Suppressor macrophage (primary cell): ENCODE results near the gene STIMATE.
A peak's percentile ranks its signal among the peaks of the same experiment; 100 is the strongest.

Experiments
- DNase-seq, 4 experiments: peaks; one replicate each; pipeline ENCODE4 v3.0.0-alpha.2; 2020 to 2022

STIMATE gene

DNA sequence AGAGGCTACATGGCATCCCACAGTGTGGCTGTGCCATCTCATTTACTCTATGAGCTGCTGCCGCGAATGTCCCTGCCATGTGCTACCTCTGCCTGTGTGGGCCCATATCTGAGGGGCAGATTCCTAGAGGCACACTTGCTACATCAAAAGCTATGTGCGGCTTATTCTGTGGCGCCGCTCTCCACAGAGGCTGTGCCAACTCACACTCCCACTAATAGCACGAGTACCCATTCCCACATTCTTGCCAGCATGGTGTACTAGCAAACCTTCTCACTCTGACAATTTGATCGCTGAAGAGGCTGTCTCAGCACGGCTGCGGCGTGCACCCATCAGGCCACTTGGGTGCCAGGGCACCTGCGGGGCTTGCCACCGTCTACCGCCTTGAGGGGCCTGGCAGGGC, 31.4 kb downstream of the STIMATE start:
- no peak for DNase-seq

DNA sequence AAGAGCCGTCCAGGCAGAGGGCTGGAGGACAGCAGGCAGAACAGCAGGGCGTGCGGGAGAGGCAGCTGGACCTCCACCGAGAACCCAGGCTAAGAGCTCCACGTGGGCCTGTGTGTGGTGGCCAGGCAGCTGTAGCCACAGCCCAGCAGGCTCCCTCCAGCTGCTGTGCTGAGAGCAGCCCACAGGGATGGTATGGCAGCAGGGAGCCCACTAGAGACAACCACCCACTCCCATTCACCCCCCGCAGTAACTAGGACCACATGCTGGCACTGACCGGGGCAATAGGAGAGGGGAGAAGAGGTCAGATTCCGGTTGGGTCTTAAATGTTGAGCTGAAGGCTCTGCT, 37.0 kb downstream of the STIMATE start:
- DNase-seq = no peak

DNA sequence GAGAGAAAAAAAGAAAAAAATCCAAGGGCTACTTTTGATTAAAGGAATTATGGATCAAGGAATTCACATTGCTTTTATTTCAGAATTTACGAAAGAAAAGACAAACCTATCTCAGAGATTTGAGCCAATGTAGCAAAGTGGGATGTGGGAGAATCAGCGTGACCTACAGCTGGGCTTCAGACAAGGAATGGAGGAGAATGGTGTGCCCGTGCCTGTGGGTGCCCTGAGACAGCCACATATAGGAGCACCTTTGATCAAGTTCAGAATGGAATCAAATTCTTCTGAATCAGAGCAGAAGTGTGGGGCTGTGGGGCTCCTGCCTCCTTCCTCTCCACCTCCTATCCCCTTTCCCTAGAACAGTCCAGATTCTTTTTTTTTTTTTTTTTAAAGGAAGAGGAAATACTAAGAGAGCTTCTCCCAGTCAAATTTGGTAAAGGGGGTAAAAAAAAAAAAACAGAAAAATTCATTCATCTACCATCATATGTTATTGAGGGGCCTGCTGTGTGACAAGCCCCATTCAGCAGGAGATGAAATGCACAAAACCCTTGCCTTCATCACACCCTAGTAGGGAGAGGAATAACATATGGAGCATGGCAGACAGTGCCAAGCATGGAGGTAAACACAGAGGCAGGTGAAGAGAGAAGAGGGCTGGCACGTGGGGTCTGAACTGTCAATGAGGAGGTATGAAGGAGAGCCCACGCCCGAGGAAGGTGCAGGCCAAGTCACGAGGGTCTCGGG, 37.5 kb downstream of the STIMATE start:
- DNase-seq = no peak

DNA sequence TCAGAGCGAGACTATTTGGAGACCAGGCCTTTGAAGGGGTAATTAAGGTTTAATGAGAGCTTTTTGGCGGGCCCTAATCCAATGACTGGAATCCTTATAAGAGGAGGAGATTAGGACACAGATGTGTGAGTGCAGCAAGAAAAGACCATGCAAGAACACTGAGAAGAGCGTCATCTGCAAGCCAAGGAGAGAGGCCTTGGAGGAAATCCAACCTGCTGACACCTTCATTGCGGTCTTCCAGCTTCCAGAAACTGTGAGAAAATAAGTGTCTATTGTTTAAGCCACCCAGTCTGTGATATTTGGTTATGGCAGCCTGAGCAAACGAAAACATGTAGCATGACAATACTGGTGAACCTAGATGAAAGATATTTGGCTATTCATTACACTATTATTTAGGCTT, 39.5 kb downstream of the STIMATE start:
- DNase-seq = no peak

- no peak for DNase-seq
Measured at GRCh38 chr3:52857133-52857532, 40.2 kb downstream of the STIMATE start.

GRCh38 chr3:52856666-52857065, 40.7 kb downstream of the STIMATE start:
- DNase-seq = no peak

DNA sequence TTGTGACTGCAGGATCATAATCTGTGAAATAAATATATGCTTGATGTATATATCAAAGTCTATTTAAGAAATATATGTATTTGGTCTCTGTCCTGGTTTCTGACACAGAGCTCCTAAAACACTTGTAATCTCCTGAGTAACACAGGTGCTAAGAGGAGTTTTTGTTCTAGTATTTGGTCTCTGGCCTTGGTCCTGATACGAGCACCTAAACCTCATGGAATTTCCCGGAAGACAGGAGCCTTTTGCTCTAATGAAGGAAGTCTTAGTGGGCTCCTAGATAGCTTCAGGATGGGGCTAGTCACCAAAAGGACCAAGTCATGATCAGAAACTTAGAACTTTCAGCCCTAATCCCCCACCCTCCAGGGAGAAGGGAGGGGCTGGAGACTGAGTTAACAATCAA, 43.3 kb downstream of the STIMATE start:
- no peak for DNase-seq

DNA sequence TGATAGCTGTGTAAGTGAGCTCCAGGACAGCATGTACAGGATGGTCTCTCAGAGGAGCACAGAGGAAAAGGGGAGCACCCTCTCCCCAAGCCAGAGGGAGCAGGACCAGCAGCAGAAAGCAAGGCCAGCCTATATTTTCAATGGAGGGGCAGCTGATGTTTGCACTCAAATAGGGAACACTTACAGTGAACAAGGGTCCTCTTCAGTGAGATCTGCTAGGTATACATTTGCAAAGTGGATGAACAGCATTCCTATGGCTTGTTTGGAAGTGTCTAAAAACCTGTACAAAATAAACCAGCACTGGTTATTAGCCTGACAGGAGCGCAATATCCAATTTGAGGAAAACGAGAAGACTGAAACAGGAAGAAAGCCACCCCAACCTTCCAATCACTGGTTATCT, 44.9 kb downstream of the STIMATE start:
- DNase-seq = no peak

GRCh38 chr3:52851348-52851747, 46.0 kb downstream of the STIMATE start:
- DNase-seq = peak; percentile 32 to 53 (median 48)

- DNase-seq = no peak
Measured at GRCh38 chr3:52849656-52850055, 47.7 kb downstream of the STIMATE start.

DNA sequence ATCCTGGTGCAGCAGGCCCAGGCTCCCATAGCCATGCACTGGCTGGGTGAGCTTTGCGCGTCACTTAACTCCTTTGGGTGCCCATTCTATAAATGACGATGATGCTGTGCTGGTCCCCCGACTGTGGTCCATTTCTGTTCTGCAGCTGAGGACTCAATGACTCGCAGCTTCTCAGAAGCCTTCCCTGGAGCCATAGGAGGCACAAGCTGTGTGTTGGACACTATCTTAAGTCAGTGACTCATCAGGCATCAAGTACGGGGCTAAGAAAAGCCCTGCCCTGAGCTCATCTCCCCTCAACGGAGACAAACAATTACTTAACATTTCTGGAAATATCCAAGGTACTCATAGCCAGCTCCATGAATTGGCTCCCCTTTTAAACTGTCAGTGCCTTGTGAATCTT, 48.7 kb downstream of the STIMATE start:
- DNase-seq = peak in 2 of 4 experiments; percentile 21 to 29

DNA sequence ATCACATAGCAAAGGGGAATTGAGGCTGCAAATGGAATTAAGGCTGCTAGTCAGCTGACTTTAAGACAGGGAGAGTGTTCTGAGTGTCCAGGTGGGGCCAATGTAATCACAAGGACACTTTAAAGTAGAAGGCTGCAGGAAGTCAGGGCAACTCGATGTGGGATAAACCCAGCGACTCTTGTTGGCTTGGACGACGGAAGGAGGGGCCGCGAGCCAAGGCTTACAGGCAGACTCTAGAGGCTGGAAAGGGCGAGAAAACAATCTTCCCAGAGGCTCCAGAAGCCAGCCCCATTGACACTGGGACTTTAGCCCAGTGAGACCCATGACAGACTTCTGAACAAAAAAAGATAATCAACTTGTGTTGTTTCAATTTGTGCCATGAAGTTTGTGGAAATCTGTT, 49.6 kb downstream of the STIMATE start:
- DNase-seq = no peak

DNA sequence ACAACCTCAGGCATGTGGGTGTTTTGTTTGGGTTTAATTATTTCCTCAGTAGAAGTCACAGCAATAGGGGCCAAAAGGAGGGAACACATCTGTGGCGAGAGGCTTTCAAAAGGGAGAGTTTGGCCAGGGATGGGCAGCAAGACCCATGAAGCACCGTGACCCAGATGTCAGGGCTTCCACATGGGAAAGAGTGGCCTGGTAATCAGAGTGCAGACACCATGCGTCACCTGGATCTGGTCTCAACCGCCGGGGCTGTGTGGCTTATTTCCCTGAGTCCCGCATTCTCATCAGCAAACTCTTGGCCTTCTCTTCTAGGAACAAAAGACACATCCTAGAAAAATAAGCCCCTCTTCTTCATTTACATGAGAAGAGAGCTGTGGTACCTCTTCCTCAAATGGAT, 50.1 kb downstream of the STIMATE start:
- no peak for DNase-seq

GRCh38 chr3:52846432-52846965, 50.8 kb downstream of the STIMATE start:
- peak in 2 of 4 experiments; percentile 22 to 31 for DNase-seq

DNA sequence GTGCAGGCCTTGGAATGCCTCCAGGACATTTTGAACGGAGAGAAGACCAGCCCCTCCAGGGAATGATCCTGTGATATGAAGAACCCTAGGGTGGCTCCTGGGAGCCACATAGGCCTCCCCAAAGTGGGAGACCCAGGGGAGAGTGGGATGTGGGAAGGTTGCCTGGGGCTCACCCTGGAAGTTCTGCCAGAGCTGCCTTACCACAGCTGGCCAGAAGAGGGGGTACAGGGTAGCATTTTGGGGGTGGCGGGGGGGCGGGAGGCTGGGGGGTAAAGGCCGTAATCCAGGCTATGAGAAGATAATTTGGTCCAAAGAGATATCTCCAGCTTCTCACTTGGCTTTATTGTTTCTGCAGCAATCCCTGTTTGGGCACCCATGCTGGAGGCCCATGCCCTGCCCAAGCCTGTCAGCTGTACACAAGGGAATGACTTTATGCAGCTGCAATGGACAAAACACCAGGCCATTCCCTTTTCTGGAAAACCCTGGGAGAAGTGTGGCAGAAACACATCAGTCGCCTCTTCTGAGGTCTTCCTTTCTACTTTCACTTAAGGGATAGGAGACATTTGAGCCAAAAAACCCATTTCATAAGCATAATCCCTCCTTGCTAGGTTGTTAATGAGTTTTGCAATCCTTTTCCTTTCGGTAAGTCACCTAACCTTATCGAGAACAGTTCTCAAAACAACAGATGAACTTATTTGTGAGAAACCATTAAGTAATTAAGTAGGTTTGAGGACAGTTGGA, 51.5 kb downstream of the STIMATE start:
- peak in 2 of 4 experiments; percentile 14 to 20 for DNase-seq

DNA sequence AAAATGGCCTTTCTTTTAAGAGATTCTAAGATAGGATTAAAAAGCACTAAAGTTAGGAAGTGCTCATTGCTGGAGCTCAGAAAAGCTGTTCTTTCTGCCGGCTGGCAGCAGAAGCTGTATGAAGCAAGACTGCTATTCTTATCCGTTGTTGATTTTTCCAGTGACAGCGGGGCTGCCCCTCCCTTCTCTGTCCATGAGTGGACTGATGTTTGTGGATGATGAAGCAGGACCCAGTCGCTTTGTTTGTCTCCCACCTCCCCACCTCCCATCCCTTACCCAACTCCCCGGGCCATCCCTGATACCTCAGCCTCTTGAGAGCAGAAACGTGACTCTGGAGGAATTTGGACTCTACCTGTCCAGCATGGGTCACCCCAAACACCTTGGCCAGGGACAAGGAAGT, 52.2 kb downstream of the STIMATE start:
- DNase-seq = peak in 3 of 4 experiments; percentile 21 to 49 (median 35)

- peak; percentile 27 to 64 (median 58) for DNase-seq
Measured at GRCh38 chr3:52844290-52844975, 52.9 kb downstream of the STIMATE start.

- DNase-seq = no peak
Measured at GRCh38 chr3:52843881-52844280, 53.5 kb downstream of the STIMATE start.

DNA sequence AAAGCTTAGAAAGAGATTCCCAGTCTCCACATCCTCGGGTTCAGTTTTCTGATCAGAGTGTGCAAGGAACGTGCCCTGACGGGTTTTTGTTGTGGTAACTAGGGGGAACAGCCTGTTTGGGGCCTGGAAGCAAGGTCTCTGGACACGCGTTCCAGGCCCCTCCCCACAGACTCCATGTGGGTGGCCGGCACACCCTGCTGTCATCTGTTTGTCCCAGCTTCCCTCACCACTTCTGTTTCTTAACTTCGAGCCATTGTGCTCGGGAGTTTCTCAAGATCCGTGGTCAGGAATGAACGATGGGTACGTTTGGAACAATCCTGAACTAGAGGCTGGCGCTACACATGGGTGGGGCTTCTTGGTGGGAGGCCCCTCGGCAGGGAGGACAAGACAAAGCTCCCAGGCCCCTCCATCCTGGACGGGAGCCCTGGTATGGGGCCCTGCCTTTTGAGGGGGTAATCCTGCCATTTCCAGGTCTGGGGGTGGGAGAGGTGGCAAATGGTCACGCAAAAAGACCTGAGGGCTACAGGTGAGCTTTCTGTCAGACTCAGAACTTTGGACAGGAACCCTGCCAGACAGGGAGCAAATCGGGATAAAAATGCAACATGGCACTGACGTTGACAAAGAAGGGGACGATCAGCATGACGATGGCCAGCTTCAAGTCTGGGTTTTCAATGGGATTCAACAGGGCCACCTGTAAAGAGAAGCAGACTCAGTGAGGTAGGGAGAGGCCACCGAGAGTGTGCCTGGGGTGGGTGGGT, 54.1 kb downstream of the STIMATE start:
- peak; percentile 26 to 71 (median 60) for DNase-seq

DNA sequence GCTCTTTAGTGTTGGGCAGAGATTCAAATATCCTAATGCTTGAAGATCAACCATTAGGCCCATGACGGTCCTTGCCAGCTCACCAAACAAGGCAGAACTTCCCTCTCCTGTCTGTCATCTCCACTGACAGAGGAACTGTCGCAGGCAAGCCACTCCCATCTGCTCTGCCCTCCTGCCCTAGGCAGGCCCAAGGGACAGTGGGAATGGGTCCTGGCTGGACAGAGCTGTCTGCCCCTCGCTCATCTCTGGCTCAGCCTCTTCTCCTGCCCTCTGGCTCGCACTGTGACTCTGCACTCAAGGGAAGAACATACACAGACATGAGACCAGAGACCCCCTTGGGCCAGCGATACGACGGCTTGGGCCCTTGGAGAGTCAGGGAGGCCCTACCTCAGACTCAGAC, 54.9 kb downstream of the STIMATE start:
- peak in 3 of 4 experiments; percentile 46 to 66 (median 51) for DNase-seq

- no peak for DNase-seq
Measured at GRCh38 chr3:52841981-52842340, 55.4 kb downstream of the STIMATE start.

DNA sequence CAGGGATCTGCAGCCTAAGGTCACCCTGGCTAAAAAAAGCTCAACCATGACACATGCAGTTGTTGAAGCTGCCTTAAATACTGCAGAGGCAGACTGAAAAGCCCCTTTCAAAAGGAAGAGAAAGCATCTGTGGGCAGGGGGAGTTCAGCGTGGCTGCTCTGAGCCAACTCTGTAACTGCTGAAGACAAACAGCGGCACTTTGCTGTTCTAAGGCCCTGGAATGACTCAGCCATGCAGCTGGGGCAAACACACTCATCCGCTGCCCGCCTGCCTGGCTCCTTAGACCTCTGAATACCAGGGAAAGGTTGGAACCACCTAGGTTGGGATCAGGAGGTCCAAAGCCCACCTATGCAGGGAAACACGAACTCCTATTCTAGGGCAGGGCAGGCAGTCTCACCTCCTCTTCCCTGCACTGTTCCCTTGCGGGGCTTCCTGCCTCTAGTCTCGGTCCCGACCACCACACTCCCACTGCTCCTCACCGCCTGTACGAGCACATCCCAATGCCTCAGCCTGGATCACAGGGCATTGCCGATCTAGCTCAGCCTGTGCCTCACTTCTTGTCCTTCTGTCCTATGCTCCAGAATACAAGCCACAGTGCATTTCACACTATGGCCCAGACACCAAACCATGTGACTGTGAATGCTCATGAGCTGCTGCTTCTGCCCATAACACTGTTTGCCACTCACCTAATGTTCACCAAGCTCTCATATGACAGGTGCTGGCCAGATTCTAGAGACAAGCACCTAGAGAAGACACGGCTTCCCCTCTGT, 56.0 kb downstream of the STIMATE start:
- DNase-seq = no peak
